ENCODE data around the gene TNFAIP3.

The TNFAIP3 gene

GRCh38 chr6:137904822-137905617 lies 38.0 kb downstream of the TNFAIP3 start:
- DNase-seq = peak; percentile 57

DNA sequence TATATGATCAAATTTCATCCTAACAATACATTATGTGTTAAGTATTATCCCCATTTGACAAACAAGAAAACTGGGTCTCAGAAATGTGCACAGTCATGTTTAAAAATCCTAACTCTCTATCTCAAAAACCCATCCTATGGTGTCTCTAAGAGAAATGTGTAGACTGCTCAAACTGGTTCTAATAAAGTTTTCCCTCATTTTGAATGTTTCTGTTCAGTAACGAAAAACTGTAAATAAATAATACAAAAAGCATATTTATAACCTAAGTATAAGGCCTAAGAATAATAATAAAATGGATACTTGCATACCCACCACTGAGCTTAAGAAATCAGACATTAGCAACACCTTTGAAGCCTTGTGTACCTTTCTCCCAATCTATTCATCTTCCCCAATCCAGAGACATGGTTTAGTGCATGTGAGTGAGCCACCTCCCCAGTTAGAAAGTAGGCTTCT lies 39.0 kb downstream of the TNFAIP3 start:
- DNase-seq = no peak

GRCh38 chr6:137907170-137907569 lies 40.1 kb downstream of the TNFAIP3 start:
- no peak for DNase-seq

DNA sequence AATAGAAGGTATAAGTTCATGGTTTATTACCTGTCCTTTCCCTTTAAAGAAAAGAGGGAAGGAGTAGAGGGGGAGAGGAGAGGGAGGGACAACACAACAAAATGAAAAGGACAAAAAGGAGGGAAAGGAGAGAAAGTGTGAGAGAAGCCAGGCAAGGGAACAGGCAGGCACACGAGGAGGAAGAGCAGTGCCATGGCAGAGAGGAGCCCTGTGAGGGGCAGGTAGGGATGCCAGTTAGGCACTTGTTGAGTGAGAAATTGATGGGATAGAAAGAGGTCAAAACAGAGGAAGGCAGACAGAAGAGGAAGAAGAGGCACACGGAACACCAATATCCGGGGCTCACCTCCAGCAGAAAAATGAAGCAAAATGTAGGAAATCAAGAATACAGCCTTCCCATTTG lies 42.5 kb downstream of the TNFAIP3 start:
- DNase-seq = no peak

DNA sequence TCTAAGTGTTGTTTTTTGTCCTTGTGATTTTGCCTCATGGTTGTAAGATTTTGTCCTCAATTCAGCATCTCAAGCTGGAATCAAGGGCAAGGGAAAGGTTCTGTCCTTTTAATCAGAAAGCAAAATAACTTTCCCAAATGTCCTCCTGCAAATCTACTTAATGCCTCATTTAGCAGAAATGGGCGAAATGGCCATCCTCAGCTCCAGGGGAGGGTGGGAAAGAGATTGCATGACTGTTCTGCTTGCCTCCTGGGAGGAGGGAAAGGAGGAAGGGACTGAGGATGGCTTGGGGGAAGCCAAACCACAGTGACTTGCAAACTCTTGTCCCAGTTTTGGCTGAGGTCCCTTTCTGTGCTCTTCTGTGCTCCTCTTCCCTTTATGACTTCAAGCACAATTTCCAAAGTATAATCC lies 43.4 kb downstream of the TNFAIP3 start:
- peak; percentile 46 for DNase-seq

DNA sequence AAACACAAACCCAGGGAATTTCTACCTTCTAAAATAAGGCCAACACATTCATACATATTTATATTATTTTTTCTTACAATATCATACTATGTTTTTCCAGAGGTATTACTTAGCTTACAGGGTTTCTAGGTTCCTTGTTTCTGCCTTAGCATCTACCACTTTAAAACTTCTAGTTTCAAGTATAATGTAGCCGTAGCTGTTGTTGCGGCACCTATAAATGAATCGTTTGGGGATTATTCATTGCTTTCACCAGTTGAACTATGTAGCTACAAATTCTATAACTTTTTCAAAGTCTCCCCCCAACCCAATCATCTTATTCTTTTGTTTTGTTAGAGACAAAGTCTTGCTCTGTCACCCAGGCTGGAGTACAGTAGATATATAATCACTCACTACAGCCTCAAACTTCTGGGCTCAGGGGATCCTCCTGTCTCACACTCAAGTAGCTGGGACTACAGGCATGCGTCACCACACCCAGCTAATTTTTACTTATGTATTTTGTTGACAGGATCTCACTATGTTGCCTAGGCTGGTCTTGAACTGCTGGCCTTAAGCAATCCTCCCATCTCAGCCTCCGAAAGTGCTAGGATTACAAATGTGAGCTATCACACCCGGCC lies 43.9 kb downstream of the TNFAIP3 start:
- DNase-seq = no peak

GRCh38 chr6:137911675-137912191 lies 44.7 kb downstream of the TNFAIP3 start:
- DNase-seq = no peak

GRCh38 chr6:137912813-137913212 lies 45.8 kb downstream of the TNFAIP3 start:
- no peak for DNase-seq

GRCh38 chr6:137913434-137913833 lies 46.4 kb downstream of the TNFAIP3 start:
- DNase-seq = no peak

GRCh38 chr6:137913996-137914529 lies 47.0 kb downstream of the TNFAIP3 start:
- no peak for DNase-seq

DNA sequence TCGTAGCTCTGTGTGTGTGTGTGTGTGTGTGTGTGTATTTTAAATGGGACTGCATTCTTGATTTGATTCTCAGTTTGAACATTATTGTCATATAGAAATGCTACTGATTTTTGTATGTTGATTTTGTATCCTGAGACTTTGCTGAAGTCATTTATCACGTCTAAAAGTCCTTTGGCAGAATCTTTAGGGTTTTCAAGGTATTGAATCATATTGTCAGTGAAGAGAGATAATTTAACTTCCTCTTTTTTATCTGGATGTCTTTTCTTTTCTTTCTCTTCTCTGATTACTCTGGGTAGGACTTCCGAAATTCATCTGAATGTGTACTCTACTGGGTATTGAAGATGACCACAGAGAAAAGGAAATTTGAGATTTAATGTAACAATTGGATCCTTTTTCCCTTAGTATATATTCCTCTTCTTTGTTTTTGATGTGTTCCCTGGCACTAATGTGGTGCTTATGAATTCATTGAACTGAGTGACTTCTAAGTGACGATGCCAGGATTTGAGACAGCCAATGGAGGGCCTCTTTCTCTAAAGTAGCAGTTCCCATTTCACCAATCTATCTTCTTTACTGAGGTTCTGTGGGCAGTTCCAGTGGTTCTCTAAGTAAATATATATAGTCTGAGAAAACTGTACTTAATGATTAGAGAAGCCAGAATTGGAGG lies 47.6 kb downstream of the TNFAIP3 start:
- no peak for DNase-seq

DNA sequence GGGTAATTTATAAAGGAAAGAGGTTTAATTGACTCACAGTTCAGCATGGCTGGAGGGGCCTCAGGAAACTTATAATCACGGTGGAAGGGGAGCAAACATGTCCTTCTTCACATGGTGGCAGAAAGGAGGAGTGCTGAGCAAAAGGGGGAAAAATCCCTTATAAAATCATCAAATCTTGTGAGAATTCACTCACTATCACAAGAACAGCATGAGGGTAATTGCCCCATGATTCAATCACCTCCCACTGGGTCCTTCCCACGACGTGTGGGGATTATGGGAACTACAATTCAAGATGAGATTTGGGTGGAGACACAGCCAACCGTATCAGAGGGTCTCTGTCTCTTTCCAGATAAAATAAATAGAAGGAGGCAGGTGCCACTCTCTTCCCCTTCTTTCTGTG lies 48.7 kb downstream of the TNFAIP3 start:
- no peak for DNase-seq

GRCh38 chr6:137917551-137918325 lies 50.7 kb downstream of the TNFAIP3 start:
- DNase-seq = no peak

- DNase-seq = no peak
Observed at GRCh38 chr6:137919502-137919823, 52.4 kb downstream of the TNFAIP3 start.

DNA sequence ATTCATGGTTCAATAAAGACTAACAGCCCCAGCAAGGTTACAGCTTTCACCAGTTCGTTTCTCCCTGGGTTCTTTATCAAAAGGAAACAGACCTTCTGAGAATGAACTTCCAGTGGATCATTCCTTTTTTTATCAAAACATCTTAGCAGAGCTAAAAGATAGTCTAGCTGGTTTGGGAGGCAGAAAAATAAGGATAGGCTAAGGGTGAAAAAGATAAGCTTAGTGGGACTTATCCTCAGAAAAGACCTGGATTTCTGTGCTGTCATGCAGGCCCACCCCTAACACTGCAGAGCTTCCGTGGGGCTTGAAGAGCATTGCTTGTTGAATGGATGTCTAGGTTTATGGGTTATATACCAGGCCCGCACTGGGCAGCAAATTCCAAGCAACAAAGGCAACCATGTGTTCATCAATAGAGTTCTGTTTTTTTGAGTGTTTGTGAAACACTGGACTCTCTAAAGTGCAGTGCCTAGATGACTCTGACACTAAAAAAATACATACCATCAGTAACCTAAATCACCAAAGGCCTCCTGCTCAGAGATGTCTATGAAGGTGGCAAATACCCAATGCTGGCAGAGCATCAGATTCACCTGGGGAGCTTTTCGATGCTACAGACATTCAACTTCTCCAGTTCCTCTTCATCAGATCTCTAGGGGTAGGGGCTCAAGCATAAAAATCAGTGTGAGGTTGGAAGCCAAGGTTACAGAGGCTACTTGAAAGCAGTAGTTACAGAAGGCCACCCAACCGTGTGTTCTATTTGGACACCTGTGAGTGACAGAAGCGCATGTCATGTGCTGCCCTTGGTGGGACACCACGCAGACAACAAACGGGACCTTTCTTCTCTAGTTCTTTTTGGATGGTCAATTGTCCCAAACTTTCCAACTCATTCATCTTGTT lies 53.0 kb downstream of the TNFAIP3 start:
- DNase-seq = no peak

DNA sequence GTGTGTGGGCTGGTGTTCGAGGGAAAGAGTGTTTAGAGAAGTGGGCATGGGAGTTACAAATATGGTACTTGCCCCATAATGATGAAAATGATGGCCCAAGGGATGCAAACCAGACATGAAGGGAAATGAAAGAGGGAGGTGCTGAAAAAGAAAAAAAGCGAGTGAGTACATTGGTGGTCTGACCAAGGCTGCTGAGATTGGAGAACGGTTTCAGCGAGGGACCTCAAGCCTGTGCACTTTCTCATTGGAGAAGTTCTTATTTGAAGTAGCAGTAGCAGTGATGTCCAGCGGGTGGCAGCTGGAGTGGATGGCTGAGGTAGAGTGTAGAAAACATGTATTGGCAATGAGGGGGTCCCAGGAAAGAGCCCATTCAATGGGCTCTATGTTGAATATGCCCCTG lies 54.8 kb downstream of the TNFAIP3 start:
- no peak for DNase-seq

- peak; percentile 10 for DNase-seq
Observed at GRCh38 chr6:137923866-137924653, 57.0 kb downstream of the TNFAIP3 start.

GRCh38 chr6:137925141-137925698 lies 58.2 kb downstream of the TNFAIP3 start:
- no peak for DNase-seq

DNA sequence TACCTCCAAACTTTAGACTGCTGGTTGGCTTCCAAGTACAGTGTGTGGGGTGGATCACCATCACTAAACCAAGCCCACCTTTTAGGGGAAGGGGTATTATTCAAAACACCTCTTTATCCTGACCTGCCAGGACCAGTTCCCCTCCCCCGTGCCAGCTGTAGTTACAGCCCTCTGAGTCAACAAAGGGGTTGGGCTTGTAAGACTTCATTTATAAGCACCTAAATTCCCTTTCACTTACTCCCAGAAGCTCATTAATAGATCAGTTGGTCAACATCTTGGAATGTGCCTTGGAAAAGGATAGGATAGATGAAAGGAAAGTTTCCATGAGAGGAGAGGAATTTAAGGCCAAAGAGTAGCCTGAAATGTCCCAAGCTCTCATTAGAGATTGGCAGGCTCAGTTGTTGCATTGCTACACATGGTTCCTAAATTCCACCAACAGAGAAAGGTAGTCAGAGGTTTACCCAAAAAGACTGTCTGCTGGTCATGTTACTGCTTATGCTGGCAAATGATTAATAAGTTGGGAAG lies 59.2 kb downstream of the TNFAIP3 start:
- peak; percentile 95 for DNase-seq

DNA sequence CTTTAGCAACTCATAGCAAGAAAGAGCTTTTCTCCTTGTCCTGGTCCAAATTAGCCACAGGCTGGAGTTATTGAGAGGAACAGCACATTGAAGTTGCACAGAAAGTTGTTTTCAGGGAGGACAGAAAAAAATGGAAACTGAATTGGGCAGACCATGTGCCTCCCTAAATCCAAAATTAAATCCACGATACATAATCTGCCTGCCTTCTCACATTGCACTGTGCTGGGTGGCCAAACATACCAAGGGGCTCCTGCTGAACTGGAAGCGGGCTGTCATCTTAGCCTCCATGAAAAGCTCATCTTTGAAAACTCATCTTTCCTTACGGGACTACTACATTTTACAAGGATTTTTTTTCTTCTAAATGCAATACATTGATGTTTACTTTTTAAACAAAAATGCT lies 59.9 kb downstream of the TNFAIP3 start:
- DNase-seq = no peak

Measured in fibroblast of skin of right quadriceps (primary cell).